ENCODE measurements around the gene MESP2.

GRCh38 chr15:89753855-89754254, 22.3 kb upstream of the MESP2 start:
- TF ChIP-seq MAX (IDR thresholded peaks at IDR 0.05) (no peak), ZNF800 (CRISPR knock-in tag; IDR thresholded peaks at IDR 0.05) (no peak)
